A673 (cell line): ENCODE results near the gene NTN1. TPM values are rescaled to one million over a fixed set of nuclear protein-coding genes. Genes with fewer than 3 reads are reported as not detected.

ENCODE experiments used
- BruUV-seq: library from RNA; stranded (reverse); fragments of 400-500 nt; replicated peaks from 2 replicates; lab custom pipeline; 2021; lab: Mats Ljungman, UMichigan
- CTCF ChIA-PET: fragments of 300-600 bp; sonication (Branson Sonifier 250); formaldehyde crosslinking; loops from one replicate; lab custom pipeline; 2022; ENCODE audit warnings: antibody characterized with exemption; lab: Charles Lee
- POLR2A ChIA-PET: fragments of 300-600 bp; sonication (Branson Sonifier 250); formaldehyde crosslinking; loops from one replicate; lab custom pipeline; 2022; ENCODE audit warnings: antibody characterized with exemption; ENCODE audit not compliant: low non-redundant PET; lab: Charles Lee
- DNase-seq: peaks from one replicate; pipeline ENCODE4 v3.0.0-alpha.2; 2015; ENCODE audit warnings: low spot score
- H3K27ac ChIP-seq: fragments of 200-600 bp; sonication (generic); 2 replicates; pipeline ENCODE4 v1.5.1; 2016; ENCODE audit warnings: mixed run types, low read depth, mild to moderate bottlenecking, mixed read lengths, antibody characterized with exemption, low read length; ENCODE audit not compliant: poor library complexity, severe bottlenecking
- H3K27me3 ChIP-seq: fragments of 200-600 bp; sonication (generic); replicated peaks from 2 replicates; pipeline ENCODE4 v1.6.1; 2017; ENCODE audit warnings: mixed run types, low read depth, mild to moderate bottlenecking, mixed read lengths, antibody characterized with exemption, low read length; ENCODE audit not compliant: insufficient read depth, poor library complexity
- H3K36me3 ChIP-seq: fragments of 200-600 bp; sonication (generic); 2 replicates; pipeline ENCODE4 v1.6.1; 2016; ENCODE audit warnings: mixed run types, mild to moderate bottlenecking, mixed read lengths, antibody characterized with exemption, low read length; ENCODE audit not compliant: insufficient read depth, poor library complexity, severe bottlenecking
- H3K4me1 ChIP-seq: fragments of 200-600 bp; sonication (generic); 2 replicates; pipeline ENCODE4 v1.6.1; 2017; ENCODE audit warnings: mixed run types, mild to moderate bottlenecking, mixed read lengths, antibody characterized with exemption, low read length; ENCODE audit not compliant: insufficient read depth, poor library complexity, severe bottlenecking
- H3K4me3 ChIP-seq: fragments of 200-600 bp; sonication (generic); 2 replicates; pipeline ENCODE4 v1.5.1; 2016; ENCODE audit warnings: low read depth, mixed run types, mild to moderate bottlenecking, mixed read lengths, low read length; ENCODE audit not compliant: poor library complexity, severe bottlenecking
- H3K9me3 ChIP-seq: fragments of 200-600 bp; sonication (generic); 2 replicates; pipeline ENCODE4 v1.6.1; 2016; ENCODE audit warnings: mixed run types, low read depth, mild to moderate bottlenecking, mixed read lengths, antibody characterized with exemption, low read length; ENCODE audit not compliant: poor library complexity, severe bottlenecking
- EZH2 ChIP-seq: fragments of 200-600 bp; sonication (generic); IDR thresholded peaks from 2 replicates; pipeline ENCODE4 v1.6.1; 2017; ENCODE audit warnings: borderline replicate concordance, low read depth, mild to moderate bottlenecking, mixed read lengths, antibody characterized with exemption, low read length; ENCODE audit not compliant: poor library complexity, severe bottlenecking
- intact Hi-C: fragments of 100-400 bp; cut with micrococcal nuclease; formaldehyde crosslinking; loops from one replicate; pipeline ENCODE4 v1.10.0; 2022; ENCODE audit not compliant: unreplicated experiment
- total RNA-seq: library from RNA; stranded (reverse); gene quantifications from 2 replicates; pipeline ENCODE4 v1.2.3, GENCODE V29; 2021
- TF ChIP-seq, protein P1 (sequence below): fragments of 300-800, 200-600 bp; sonication (generic); conservative IDR thresholded peaks from 2 replicates; pipeline ENCODE4 v1.5.1; 2017; ENCODE audit warnings: low read depth, mild to moderate bottlenecking, antibody characterized with exemption, low read length, moderate library complexity, mixed read lengths

Gene NTN1
- total RNA-seq, 1 experiment from 2014 or later = 4.3 TPM

GRCh38 chr17:9003355-9004131, 17.8 kb upstream of the NTN1 start:
- POLR2A ChIA-PET = interaction anchor here (0.7 kb wide), 1 partner anchor 547 kb away, joined by 5 read pairs; no protein-coding TSS in a partner anchor
- no peak for DNase-seq
- peaks cover 57% of the 10 kb centered on the region for H3K27me3 ChIP-seq
- H3K4me3 ChIP-seq = peak overlapping the region; percentile 31
- H3K9me3 ChIP-seq = peaks cover 4% of the 10 kb centered on the region
- TF ChIP-seq, protein P1, sequence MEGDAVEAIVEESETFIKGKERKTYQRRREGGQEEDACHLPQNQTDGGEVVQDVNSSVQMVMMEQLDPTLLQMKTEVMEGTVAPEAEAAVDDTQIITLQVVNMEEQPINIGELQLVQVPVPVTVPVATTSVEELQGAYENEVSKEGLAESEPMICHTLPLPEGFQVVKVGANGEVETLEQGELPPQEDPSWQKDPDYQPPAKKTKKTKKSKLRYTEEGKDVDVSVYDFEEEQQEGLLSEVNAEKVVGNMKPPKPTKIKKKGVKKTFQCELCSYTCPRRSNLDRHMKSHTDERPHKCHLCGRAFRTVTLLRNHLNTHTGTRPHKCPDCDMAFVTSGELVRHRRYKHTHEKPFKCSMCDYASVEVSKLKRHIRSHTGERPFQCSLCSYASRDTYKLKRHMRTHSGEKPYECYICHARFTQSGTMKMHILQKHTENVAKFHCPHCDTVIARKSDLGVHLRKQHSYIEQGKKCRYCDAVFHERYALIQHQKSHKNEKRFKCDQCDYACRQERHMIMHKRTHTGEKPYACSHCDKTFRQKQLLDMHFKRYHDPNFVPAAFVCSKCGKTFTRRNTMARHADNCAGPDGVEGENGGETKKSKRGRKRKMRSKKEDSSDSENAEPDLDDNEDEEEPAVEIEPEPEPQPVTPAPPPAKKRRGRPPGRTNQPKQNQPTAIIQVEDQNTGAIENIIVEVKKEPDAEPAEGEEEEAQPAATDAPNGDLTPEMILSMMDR = no peak
- peak; percentile 96 for TF ChIP-seq EZH2
- intact Hi-C loops = no loop called here
- no peaks in the 10 kb centered on the region for H3K4me1 ChIP-seq
- BruUV-seq = no TSS peak
- CTCF ChIA-PET = interaction anchor here (0.5 kb wide), 1 partner anchor 725 kb away, joined by 3 read pairs; no protein-coding TSS in a partner anchor
- no peak overlapping the region for H3K27ac ChIP-seq
- no peaks in the 10 kb centered on the region for H3K36me3 ChIP-seq

DNA sequence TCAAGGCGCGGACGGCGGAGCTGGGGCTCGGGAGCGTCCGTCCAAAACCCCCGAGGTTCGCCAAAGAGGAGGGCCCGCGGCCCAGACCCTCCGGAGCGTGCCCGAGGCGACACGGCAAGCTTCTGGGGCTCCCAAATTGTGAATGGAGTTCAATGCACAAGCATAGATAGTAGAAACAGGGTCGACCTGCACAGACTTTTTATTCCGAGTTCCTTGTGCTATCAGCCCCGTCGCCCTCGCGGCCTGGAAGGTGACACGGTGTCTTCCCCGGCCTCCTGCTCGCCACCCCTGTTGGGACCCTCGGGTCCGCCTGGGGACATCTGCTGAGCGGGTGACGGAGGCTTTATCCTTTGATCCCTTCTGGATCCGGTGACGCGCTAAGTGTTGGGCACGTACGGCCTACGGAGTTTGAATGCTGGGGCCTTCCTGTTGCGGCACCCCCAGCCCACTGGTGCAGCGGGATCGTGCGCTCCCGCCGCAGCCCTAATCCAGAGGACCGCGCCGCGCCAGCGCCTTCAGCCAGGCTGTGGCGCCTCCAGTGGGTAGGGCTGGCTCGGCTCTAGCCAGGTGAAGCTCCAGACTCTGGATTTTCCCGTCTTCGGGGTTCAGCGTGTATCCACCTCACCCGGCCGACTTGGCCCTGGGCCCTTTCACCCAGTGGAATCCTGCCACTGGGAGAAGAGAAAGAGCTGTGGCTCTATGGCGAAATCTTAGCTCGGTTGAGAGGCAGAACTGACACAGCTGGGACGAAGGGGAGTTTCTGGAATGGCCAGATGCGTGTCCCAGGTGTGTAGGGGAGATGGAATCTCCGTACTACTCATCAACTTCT, 17.0 kb upstream of the NTN1 start:
- Histone ChIP-seq H3K36me3 (no peaks in the 10 kb centered on the region), H3K9me3 (peaks cover 4% of the 10 kb centered on the region), H3K27ac (no peak overlapping the region), H3K4me3 (no peak overlapping the region), H3K4me1 (no peaks in the 10 kb centered on the region), H3K27me3 (peaks cover 61% of the 10 kb centered on the region)
- CTCF ChIA-PET = interaction anchor here (0.5 kb wide), 1 partner anchor 550 kb away, joined by 5 read pairs; no protein-coding TSS in a partner anchor
- intact Hi-C loops = no loop called here
- no peak for DNase-seq
- TF ChIP-seq, protein P1 = no peak
- peak; percentile 77 for TF ChIP-seq EZH2
- POLR2A ChIA-PET = interaction anchor here (0.7 kb wide), 1 partner anchor 547 kb away, joined by 5 read pairs; no protein-coding TSS in a partner anchor
- BruUV-seq = no TSS peak

GRCh38 chr17:9004961-9005285, 16.4 kb upstream of the NTN1 start:
- H3K27ac ChIP-seq = no peak overlapping the region
- no peak overlapping the region for H3K4me3 ChIP-seq
- H3K27me3 ChIP-seq = peaks cover 65% of the 10 kb centered on the region
- no peak for DNase-seq
- H3K4me1 ChIP-seq = no peaks in the 10 kb centered on the region
- ChIA-PET POLR2A (no interaction called here), CTCF (no interaction called here)
- BruUV-seq = no TSS peak
- intact Hi-C loops = no loop called here
- H3K9me3 ChIP-seq = peaks cover 4% of the 10 kb centered on the region
- H3K36me3 ChIP-seq = no peaks in the 10 kb centered on the region
- no peak for TF ChIP-seq EZH2
- TF ChIP-seq, protein P1 = no peak
